ENCODE measurements around the gene RAB35.

- TF ChIP-seq CTCF (IDR thresholded peaks at IDR 0.05 in 2 of 3, conservative IDR thresholded peaks at IDR 0.05 in 1 of 3; ENCODE audit: borderline replicate concordance in 1 of 3, insufficient read depth in 1 of 3, low read depth in 2 of 3, low read length in 2 of 3): no peak
- TF ChIP-seq JUND (IDR thresholded peaks at IDR 0.05): no peak
- no peak for TF ChIP-seq EZH2 (IDR thresholded peaks at IDR 0.05)
- no peak for TF ChIP-seq POLR2A (IDR thresholded peaks at IDR 0.05; ENCODE audit: borderline replicate concordance, extremely low read depth, insufficient read depth, insufficient read length)
- no peak for TF ChIP-seq ZBTB33 (IDR thresholded peaks at IDR 0.05; ENCODE audit: extremely low read depth, insufficient replicate concordance, low read length)
Observed at GRCh38 chr12:120121343-120121742, 4.8 kb upstream of the RAB35 start.
